GM21367 (cell line): ENCODE measurements around the gene VWA5A.
"Not testable (repeated sequence)": the region's sequence is repeated elsewhere in the genome, so short reads cannot be mapped to it uniquely, and the experiment has no call there.

Experiments
- ATAC-seq: cut with Tn5 transposase; IDR thresholded peaks from one replicate; pipeline ENCODE4 v1.9.1; 2021; ENCODE audit not compliant: unreplicated experiment

The VWA5A gene

DNA sequence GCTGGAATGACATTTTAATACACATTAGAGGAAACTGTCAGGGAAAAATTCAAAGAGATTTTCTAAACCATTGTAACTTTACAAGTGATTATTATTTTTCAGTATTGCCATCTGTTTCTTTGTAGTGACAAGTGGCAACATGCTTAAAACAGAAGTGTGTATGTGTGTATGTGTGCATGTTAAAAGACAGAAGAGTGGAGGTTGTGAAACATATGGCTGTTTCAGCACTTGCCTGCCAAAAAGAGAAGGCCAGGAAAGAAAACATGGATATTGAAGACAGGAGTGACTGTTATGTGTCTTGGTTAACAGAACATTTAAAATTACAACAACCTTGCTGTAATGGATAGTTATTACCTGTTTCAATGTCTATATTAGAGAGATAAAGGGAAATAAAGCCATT is 24.3 kb upstream of the VWA5A start:
- no peak for ATAC-seq

DNA sequence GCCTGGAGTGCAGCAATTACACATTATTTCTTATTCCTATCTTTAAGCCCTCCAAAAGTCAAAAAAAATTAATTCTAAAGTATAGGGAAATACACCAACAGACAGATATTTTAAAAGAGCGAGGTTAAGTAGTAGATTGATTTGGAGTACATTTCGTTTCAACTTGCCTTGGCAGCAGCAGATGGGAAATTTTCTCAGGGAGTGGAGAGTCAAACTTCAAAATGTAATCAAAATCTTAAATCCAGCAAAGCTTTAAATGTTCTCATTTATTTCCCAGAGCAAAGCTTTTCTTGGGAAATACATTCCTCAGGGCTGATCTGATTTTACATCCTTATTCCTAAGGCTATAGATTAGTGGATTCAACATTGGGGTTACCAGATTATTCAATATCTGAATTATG is 21.9 kb upstream of the VWA5A start:
- ATAC-seq, result no peak

DNA sequence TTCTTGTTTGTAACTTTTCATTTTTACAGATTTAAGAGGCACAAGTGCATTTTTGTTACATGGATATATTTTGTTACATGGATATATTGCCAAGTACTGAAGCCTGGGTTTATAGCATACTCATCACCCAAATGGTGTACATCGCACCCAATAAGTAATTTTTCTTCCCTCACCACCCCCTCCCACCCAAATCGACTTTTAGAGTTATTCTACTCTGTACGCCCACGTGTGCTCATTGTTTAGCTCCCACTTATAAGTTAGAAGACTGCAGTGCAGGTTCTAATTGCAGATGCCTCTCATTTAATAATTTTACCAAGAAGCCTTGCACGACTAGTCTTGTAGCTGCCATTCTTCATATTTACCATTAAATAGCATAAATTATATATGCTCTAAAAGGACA is 20.5 kb upstream of the VWA5A start:
- no peak for ATAC-seq

DNA sequence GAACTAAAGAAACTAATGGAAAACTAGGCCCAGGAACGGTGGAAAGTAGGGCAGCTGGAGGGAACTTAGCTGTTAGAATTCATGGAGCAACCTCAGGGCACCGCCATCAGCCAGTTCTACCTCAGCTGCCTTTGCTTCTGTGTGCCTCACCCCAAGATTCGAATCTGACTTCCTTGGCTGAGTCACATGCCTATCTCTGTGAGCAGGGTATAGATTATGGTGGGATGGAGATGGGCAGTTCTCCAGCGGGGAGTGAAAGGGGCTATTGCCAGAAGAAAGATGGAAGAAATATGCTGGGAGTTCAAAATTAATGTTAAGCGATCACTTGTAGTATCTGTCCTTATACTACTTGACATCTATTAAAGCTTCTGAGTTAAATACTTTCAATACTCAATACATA is 18.9 kb upstream of the VWA5A start:
- no peak for ATAC-seq

DNA sequence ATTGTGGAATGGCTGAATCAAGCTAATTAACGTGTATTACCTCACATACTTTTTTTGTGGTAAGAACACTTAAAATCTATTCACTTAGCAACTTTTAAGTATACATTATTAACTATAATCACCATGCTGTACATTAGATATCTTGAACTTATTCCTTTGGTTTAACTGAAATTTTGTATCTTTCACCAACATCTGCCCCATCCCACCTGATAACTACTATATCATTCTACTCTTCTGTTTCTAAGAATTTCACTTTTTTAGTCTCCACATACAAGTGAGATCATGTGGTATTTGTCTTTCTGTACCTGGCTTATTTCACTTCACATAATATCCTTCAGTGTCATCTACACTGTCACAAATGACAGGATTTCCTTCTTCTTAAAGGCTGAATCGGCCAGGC is 17.1 kb upstream of the VWA5A start:
- ATAC-seq, result no peak

DNA sequence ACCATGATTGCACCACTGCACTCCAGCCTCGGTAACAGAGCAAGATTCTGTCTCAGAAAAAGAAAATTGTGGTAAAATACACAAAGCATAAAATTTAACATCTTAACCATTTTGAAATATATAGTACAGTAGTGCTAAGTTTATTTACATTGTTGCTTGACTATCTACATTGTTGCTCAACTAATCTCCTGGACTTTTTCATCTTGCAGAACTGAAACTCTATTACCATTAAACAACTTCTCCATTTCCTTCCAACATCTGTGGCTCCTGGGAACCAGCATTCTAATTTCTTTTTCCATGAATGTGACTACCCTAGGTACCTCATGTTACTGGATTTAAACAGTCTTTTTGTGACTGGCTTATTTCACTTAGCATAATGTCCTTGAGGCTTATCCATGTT is 13.5 kb upstream of the VWA5A start:
- ATAC-seq, result no peak

DNA sequence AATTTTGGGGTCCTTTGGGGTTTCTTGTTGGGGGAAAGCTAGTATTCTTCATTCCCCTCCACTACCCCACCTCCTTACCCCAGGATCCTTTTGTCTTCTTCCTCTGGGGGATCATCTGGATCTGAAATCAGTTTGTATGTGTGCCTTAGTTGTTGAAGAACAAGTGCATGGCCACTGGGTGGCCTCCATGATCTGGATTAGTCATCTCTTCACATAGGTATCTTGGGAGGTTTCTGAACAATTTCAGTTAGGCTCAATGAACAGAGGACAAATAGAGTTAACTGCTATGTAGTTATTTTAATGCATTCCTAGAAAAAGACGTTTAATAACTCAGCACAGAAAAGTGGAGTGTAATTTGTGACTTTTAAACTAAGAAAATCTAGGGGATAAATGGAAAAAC is 7.1 kb upstream of the VWA5A start:
- peak; percentile 74 for ATAC-seq

DNA sequence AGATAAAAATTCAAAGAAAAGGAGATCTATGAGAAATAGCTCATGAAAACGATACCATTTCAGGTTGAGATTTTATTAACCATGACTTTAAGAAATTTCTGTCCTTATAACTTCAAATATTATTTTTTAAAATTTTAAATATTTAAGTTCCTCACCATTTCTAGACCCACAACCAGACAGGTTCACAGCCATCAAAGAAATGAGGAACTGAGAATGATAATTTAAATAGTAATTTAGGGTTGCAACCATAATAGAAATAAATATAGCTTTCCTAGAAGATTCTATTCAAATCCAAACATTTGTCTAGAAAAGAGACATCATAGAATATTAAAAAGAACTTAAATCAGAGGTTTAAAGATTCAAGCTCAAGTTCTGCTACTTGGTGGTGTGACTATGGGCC is 5.9 kb upstream of the VWA5A start:
- ATAC-seq, result no peak

DNA sequence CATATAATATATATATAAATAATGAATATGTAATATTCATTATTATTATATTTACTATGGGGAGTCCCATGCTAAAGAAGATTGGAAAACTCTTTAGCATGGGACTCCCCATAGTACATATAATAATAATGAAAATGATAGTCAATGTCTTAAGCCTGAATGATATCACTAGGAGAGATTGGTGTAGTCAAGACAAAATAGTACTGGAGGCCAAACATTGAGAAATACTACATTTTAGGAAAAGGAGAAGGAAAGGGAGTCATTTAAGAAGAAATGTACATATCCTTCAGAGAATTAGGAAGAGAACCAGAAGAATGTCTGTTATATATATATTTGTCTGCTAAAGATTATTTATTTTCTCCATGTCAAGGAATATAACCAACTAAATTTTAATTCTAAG is 5.0 kb upstream of the VWA5A start:
- no peak for ATAC-seq

DNA sequence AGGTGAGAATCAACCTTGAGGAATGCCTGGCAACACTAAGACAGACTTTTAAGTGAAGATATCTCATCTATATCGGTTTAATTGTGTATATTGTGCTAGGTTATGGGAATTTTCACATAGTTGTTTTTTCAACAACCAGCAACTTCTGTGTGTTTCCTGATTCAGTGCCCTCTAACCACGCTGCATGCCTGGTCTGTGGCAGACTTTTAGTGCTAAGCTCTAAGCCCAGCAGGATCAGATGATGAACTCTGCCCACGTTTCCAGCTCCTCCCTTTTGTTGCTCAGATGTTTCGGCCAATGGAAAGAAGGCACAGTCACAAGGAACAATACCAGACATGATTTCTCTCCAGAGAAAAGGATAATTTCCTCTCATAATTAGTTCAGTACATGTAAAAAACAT is 1.4 kb upstream of the VWA5A start:
- ATAC-seq, result no peak

DNA sequence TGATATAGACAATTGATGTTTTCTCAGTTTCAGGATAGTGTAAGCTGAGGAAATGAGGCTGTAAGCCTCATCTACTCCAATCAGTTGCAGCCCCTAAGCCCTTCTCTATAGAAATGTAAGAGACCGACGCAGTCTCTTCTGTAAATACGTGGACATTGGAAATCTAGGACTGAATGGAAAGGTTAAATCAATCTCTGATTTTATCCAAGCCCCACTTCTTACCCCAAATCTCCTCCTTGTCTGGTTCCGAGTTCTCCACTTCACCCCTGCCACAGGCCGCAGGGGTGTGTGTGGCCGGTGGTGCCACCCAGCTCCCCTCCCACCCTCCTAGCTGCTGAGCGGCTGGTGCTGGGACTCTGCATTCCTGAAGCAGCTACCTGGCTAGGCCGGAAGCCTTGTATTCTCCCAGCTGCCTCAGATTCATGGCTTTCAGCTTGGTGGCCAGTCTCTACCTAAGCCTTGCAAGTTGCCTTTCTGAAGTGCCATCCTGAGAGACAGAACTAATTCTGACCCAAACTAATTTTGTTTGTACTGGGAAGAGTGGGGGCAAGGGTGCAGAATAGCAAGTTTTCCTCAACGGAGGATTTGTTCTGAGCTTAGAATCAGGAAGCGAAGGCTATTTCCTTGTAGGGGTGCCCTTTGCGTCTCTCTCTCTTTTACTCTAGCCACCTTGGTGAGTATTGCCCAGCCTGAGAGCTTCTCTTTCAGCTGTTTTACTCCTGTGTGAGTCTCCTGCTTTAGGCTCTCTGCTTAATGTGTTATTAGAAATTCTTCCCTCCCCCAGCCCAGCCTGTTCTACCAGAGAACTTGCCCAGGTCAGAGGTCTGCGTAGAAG is 749 bp downstream of the VWA5A start:
- ATAC-seq, result peak; percentile 26

DNA sequence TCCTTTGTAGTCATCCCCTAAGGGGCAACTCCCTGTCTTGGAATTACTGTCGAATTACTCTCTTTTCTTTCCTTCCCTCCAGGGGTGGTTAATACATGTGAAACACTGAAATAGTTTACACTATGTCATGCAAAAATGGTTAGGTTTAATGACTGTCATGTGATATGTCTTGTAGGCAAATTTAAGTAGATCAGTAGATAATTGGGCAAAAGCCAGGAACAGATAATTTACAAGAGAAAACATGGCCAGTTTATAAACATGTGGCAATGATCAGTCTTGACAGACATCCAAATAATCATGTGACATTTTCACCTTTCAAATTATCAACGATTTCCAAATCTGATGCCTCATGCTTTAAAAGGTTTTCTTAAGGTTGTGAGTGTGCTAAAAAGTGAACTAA is 3.9 kb downstream of the VWA5A start:
- ATAC-seq, result no peak

DNA sequence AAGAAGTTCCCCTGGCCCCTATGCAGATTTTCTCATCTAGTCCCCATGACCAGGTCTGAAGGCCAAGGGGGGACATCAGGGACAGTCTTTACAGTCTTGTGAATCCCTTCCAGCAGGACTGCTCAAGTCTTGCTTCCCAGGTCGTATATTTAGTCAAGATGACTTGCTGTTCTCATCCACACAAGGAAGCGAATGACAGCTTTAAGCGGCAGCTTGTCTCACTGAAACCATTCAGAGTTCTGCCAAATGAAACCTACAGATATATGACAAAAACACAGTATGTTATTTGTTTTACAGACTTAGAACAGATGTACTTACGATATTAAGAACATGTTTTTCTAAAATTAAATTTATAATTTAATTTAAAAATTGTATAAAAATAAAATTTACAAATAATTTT is 5.6 kb downstream of the VWA5A start:
- no peak for ATAC-seq

DNA sequence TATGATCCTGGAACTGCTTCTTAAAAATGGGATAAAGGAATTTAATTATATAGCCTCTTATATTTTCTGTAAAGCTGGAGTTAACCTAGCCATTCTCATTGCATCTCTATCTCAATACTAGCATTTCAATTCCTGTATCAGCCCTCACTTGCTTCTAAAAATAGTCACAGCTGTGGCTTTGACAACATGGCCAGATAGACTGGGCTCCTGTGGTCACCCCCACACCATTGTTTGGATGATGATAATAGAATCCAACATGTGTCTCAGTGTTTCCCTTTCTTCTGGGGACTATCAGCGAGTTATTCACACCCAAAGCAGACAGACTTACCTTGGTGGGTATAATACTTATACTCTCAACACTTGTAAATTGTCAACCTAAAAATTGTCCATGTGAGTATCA is 6.9 kb downstream of the VWA5A start:
- no peak for ATAC-seq

DNA sequence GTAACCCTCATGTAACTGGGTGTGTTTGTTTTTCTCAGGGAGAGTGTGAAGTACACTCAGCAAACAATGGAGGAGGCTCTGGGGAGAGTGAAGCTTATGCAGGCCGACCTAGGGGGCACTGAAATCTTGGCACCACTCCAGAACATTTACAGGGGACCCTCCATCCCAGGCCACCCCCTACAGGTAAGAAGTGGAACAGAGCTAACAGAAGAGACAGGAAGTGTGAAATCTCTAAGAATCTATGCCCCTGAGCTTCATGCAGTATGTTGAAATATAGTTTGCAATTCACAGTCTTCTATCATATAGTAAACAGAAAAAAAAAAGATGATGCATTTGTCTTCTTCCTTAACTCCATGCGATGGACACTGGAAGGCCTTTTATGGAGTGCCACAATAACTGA is 8.4 kb downstream of the VWA5A start:
- no peak for ATAC-seq

DNA sequence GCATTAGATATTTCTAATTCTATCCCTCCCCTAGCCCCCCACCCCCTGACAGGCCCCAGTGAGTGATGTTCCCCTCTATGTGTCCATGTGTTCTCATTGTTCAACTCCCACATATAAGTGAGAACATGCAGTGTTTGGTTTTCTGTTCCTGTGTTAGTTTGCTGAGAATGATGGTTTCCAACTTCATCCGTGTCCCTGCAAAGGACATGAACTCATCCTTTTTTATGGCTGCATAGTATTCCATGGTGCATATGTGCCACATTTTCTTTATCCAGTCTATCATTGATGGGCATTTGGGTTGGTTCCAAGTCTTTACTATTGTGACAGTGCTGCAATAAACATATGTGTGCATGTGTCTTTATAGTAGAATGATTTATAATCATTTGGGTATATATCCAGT is 11.9 kb downstream of the VWA5A start:
- not testable (repeated sequence) for ATAC-seq

DNA sequence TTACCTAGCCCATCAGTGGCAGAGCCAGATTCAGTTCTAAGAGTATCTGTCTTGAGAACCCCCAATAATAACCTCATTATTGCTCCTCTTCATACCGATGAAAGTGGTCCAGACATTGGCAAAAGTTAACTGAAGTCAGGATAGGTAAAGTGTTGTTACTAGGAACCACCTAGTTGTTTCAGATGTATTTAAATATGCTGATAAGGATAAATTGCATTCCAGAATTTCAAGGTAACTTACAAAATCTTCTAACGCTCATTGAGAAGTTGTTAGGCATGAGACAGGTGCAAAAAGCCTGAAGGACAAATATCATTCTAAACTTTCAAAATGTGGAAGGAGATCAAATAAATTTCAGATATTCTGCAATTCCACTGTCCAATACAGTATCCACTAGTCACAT is 27.8 kb downstream of the VWA5A start:
- no peak for ATAC-seq

DNA sequence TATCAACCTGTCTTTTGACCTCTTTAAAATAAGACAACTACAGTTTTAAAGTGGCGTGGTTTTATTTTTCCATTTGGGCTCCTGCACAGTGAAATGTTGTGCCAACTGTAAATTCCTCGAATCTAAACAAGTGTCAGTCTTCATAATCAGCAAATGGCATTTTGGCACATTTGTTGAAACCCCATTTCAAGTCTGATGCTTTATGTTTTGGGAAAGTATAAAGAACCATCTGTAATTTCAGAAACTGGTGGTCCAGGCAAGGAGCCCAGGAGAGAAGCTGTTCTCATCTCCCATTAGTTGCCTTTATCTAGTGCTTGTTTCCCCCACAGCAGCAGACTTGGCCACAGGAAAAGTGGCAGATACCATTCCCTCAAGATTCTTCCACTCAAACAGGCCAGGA is 32.7 kb downstream of the VWA5A start:
- ATAC-seq, result no peak

DNA sequence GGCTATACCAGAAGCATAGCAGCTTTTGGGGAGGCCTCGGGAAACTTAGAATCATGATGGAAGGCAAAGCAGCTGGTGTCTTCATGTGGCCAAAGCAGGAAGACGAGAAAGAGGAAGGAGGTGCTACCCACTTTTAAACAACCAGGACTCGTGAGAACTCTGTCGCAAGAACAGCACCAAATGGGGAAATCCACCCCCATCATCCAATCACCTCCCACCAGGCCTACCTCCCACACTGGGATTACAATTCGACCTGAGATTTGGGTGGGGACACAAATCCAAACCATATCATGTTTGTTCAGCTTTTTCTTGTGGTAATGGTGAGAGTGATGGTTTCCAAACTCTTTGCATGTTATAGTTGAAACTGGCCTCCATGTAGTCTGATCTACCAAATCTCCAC is 35.4 kb downstream of the VWA5A start:
- ATAC-seq, result no peak

DNA sequence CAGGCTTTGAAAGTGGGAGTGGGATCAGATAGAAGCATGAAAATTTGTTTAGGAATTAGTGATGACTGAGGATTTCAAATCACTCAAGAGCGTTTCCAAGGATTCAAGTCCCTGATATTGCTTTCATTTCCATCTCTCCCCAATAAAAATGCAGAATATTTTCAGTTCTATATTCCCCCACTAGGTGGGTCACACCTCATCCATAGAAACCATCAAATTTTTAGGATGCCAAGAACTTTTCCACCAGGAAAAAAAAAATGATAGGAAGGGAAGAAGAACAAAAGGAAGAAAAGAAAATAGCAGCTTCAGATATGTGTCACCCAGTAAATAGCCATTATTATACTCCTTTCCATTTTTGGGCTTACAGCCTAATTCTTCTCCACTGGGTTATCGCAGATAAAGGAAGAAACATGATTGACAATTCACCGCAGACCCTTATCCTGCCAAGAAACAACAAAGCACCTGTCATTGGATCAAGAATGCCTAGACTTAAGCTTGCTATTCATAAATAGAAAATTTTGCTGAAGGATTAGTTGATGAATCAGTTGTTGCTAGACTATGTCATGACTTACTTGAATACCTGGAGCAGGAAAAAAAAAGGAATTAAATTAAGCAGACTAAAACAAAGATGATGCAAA is 37.6 kb downstream of the VWA5A start:
- ATAC-seq, result no peak

DNA sequence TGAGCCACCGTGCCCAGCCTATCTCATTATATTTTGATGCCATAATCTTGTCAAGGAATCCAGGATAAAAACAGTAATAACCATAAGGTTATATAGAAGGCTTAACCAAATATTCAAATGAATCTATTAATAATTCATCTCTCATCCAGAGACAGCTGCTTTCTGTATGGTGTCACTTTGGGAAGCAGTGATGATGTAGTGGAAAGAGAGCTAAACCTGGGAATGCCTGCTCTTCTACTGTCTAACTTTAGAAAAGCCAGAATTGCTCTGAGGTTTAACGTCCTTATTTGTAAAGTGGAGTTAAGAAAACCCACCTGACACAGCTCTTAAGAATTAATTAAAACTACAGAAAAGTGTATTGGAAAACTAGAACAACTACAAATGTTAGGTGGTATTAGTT is 38.6 kb downstream of the VWA5A start:
- ATAC-seq, result no peak

DNA sequence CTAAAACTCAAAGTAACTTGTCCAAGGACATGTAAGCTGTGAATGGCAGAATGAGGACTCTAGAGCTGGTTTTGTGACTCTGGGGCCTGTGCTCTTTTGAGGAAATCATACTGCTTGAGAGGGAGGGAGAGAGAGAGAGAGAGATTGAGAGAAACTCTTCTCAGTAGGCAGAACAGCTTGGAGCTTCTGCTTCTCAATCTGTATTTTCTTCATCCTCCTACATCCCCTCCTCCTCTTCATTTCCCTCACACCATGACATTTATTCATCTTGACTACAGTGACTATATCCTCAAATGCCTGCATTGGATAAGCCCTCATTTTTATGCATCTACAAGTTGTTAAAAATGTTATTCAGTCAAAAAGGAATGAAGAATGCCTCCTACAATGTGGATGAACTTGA is 44.2 kb downstream of the VWA5A start:
- ATAC-seq, result no peak

DNA sequence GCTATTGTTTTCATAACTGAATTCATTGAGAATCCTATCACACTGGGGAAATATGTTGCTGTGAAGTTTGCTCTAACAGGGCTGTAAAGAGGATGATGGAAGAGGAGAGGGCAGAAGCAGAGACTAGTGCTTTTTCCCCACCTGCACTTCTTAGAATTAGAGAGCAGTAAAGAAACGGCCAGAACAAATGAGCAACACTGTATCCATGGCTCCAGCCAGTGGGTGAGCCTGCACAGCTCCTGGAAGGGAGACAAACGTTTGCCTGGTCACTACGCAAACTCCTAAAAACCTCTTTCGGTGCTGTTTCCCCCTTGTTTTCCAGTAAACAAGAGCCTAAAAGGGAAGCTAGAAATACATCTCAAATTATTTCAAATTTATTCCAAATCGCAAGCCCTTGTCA is 45.7 kb downstream of the VWA5A start:
- no peak for ATAC-seq
